Subcutaneous abdominal adipose tissue (tissue), 5 donors: ENCODE data around the gene CCNQ.

Experiments
- H3K27ac ChIP-seq: one replicate; pipeline ENCODE4 v1.7.0; 2013; ENCODE audit warnings: low read depth, mild to moderate bottlenecking, inconsistent platforms, low read length, moderate library complexity
- H3K27me3 ChIP-seq, 5 donors: one replicate each; pipeline ENCODE4 v1.7.0; 2013; ENCODE audit warnings: low read length in 5 of 5, inconsistent platforms in 1 of 5; ENCODE audit not compliant: control insufficient read depth in 5 of 5, insufficient read depth in 4 of 5
- H3K36me3 ChIP-seq, 5 donors: one replicate each; pipeline ENCODE4 v1.7.0; 2013; ENCODE audit warnings: low read length in 5 of 5; ENCODE audit not compliant: control insufficient read depth in 5 of 5, insufficient read depth in 5 of 5
- H3K4me1 ChIP-seq, 5 donors: one replicate each; pipeline ENCODE4 v1.7.0; 2013; ENCODE audit warnings: low read length in 5 of 5, mild to moderate bottlenecking in 3 of 5, moderate library complexity in 1 of 5; ENCODE audit not compliant: control insufficient read depth in 5 of 5, insufficient read depth in 5 of 5
- H3K4me3 ChIP-seq, 5 donors: one replicate each; pipeline ENCODE4 v1.7.0; 2013; ENCODE audit warnings: low read length in 5 of 5, low read depth in 1 of 5
- H3K9ac ChIP-seq, 5 donors: one replicate each; pipeline ENCODE4 v1.7.0; 2013; ENCODE audit warnings: low read length in 5 of 5, mild to moderate bottlenecking in 4 of 5, moderate library complexity in 3 of 5
- H3K9me3 ChIP-seq, 5 donors: one replicate each; pipeline ENCODE4 v1.7.0; 2013; ENCODE audit warnings: low read length in 5 of 5; ENCODE audit not compliant: control insufficient read depth in 5 of 5
- donor health status: healthy.
- donor health status: healthy.
- donor health status: healthy.
- donor health status: healthy.
- donor health status: healthy.

The CCNQ gene

DNA sequence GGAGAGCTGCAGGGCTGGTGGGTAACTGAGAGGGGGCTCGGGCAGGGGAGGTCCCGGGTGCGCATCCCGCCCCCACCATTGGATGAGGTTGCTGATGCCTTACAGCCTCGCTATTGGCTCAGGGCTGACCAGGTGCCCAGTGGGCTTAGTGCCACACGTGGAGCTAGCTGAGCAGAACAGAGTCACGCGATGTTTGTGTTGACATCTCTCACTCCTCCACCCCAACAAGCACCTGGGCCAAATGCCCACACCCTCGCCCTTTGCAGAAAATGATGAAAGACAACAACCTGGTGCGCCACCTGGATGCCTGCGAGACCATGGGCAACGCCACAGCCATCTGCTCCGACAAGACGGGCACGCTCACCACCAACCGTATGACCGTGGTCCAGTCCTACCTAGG lies 49.7 kb downstream of the CCNQ start:
- peaks cover 0 to 3% (median 0%) of the 10 kb centered on the region in 5 donors for H3K9me3 ChIP-seq
- H3K36me3 ChIP-seq = no peaks in the 10 kb centered on the region
- no peak overlapping the region for H3K27ac ChIP-seq

DNA sequence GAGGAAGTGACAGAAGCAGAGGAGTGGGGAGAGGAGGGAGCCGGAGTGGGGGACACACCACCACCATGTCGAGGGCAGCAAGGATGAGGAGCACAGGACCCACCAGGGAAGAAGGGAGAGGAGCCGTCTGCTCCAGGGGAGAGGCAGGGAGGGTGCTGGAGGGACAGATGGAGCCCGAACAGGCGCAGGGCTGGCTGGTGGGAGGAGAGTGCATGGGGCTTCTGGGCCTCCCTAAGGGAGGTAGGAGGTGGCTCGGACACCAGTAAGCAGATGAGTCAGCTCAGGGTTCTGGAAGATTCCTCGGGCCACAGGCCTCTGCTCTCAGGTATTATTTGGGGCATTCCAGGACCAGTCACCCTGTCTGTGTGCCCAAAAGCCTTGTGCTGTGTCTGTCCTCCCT lies 51.7 kb downstream of the CCNQ start:
- no peak overlapping the region for H3K27ac ChIP-seq
- H3K4me1 ChIP-seq = no peaks in the 10 kb centered on the region
- H3K9ac ChIP-seq = no peak overlapping the region
- H3K4me3 ChIP-seq = no peak overlapping the region
- peaks cover 0 to 37% (median 35%) of the 10 kb centered on the region in 5 donors for H3K27me3 ChIP-seq
- H3K36me3 ChIP-seq = no peaks in the 10 kb centered on the region
- H3K9me3 ChIP-seq = peaks cover 0 to 3% (median 0%) of the 10 kb centered on the region in 5 donors

More for the DNA sequence above, 49.7 kb downstream of the CCNQ start:
- no peak overlapping the region for H3K4me3 ChIP-seq
- H3K4me1 ChIP-seq = no peaks in the 10 kb centered on the region
- H3K9ac ChIP-seq = no peak overlapping the region
- H3K27me3 ChIP-seq = peaks cover 0 to 50% (median 45%) of the 10 kb centered on the region in 5 donors

DNA sequence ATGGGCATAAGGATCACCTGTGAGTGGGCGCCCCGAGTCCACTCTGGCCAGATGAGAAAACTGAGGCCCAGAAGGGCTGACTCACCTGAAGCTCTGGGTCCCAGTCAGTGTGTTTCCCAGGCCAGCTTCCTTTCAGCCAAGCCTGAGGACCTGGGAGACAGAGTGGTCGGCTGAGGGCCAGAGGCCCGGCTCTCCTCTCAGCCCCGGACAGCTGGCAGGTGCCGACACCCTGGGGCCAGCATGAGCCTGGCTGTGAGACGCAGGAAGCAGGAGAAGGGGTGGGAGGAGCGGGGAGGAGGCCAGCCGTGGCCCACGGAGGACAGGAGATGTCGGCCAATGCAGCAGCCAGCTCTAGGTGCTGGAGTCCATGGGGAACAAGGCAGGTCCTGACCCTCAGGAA lies 52.6 kb downstream of the CCNQ start:
- Histone ChIP-seq H3K27me3 (peaks cover 0 to 39% (median 33%) of the 10 kb centered on the region in 5 donors), H3K36me3 (no peaks in the 10 kb centered on the region)

DNA sequence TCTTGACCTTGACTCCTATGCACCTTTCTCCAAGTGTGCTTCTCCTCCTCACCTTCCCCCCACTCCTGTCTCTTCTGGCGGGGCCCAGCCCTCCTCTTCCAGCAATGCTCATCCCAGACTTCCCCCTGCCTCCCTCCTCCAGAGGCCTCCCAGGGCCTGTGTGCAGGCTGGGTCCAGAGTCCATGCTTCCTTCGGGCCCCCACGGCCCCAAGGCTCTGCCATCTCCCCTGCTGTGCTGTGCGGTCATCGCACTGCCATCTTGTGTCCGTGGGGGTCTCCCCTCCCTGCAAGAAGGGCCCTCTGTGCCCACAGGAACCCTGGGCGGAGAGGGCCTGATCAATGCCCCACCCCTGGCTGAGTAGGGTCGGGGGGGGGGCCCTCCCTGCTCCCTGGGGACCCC lies 54.2 kb downstream of the CCNQ start:
- no peaks in the 10 kb centered on the region for H3K36me3 ChIP-seq
- no peak overlapping the region for H3K9ac ChIP-seq
- H3K27me3 ChIP-seq = peaks cover 0 to 54% (median 44%) of the 10 kb centered on the region in 5 donors
- H3K4me3 ChIP-seq = no peak overlapping the region
- H3K4me1 ChIP-seq = no peaks in the 10 kb centered on the region
- H3K27ac ChIP-seq = no peak overlapping the region
- H3K9me3 ChIP-seq = no peaks in the 10 kb centered on the region

More for the DNA sequence above, 52.6 kb downstream of the CCNQ start:
- Histone ChIP-seq H3K27ac (no peak overlapping the region), H3K9me3 (peaks cover 0 to 3% (median 0%) of the 10 kb centered on the region in 5 donors), H3K4me3 (no peak overlapping the region), H3K9ac (no peak overlapping the region), H3K4me1 (no peaks in the 10 kb centered on the region)

DNA sequence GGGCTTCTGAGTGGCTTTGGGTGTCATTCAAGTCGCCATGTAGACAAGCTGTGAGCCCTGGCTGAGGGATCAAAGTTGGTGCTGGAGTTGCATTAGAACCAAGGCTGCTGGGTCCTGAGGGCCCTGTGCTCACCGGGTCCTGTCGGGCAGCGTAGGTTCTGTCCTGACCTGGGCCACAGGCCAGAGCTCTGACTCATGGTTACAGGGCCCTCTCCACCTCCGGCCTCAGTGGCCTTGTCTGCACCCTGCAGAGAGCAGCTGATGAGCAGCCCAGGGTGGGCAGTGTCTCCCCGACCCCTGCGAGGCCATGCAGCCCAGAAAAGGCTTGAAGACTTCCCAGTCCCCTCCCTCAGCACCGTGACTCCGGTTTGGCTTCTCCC lies 59.0 kb downstream of the CCNQ start:
- H3K9me3 ChIP-seq = no peaks in the 10 kb centered on the region
- H3K36me3 ChIP-seq = no peaks in the 10 kb centered on the region
- H3K27me3 ChIP-seq = peaks cover 0 to 56% (median 41%) of the 10 kb centered on the region in 5 donors
- H3K4me1 ChIP-seq = no peaks in the 10 kb centered on the region
- H3K4me3 ChIP-seq = no peak overlapping the region
- H3K27ac ChIP-seq = no peak overlapping the region
- no peak overlapping the region for H3K9ac ChIP-seq

DNA sequence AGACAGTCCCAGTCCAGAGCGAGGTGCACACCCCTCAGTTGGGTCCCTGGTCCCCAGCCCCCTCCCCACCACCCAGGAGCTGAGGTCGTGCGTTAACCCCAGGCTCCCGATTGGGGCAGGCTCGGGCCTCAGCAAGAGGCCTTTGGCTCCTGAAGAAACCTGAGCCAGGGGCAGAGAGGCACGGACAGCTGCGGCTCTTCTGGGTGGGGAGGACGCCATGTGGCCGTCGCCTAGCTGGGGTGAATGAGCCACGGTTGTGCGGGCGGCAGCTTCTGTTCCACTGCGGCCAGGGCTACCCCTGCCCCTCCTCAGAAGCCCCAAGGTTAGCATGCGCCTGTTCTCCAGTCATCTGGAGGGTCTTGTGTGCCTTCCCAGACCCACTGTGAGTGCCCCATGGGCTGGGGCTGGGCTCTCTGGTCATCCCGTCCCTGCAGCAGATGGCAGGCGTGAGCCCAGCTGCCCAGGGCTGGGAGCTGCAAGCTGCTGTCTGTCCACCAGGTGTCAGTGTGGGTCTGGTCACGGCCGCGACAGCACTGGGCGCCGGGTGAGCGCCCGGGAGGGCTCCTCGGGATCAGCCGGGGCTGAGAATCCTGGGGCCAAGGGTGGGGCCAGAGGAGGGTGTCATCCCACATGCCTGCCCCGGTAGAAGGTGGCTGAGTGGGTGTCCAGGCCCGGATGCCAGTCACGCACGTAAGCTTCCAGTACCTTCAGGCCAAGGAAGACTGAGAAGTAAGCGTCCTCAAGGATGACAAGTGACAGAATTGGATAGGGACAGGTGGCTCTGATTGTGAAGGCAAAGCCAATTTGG lies 59.6 kb downstream of the CCNQ start:
- Histone ChIP-seq H3K4me3 (no peak overlapping the region), H3K9me3 (no peaks in the 10 kb centered on the region), H3K36me3 (no peaks in the 10 kb centered on the region), H3K27me3 (peaks cover 0 to 56% (median 41%) of the 10 kb centered on the region in 5 donors), H3K9ac (no peak overlapping the region), H3K27ac (no peak overlapping the region), H3K4me1 (no peaks in the 10 kb centered on the region)

DNA sequence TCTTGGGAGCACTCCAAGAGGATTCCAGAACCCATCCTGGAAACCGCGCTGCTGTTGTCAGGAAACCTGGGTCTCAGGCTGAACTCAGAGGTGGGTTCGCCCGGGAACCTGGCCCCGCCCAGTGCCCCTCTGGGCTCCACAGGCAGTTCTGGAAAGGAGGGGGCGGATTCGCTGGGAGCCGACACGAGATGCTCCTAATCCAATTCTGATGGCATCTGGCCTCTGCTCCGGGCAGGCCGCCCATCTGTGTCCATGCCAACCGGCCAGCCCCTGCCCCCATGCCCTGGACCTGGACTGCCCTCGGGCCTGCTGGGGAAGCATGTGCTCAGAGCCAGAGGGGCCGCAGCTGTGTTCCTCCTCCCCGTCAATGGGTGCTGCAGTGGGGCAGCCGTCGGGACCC lies 60.5 kb downstream of the CCNQ start:
- no peaks in the 10 kb centered on the region for H3K36me3 ChIP-seq
- H3K4me1 ChIP-seq = no peaks in the 10 kb centered on the region
- no peak overlapping the region for H3K4me3 ChIP-seq
- no peak overlapping the region for H3K9ac ChIP-seq
- H3K9me3 ChIP-seq = no peaks in the 10 kb centered on the region
- no peak overlapping the region for H3K27ac ChIP-seq
- H3K27me3 ChIP-seq = peaks cover 3 to 63% (median 49%) of the 10 kb centered on the region in 5 donors
